SKM-1 treated with dmso at 0.1 percent for 144 hours (cell line): Measurements from ENCODE around the gene BTF3L4.

Source experiments
- DNase-seq: peaks from one replicate; lab custom pipeline; 2025; ENCODE audit not compliant: unreplicated experiment; lab: John Stamatoyannopoulos, UW

Gene BTF3L4

GRCh38 chr1:52122384-52122783, 66.3 kb downstream of the BTF3L4 start:
- DNase-seq, result no peak

- DNase-seq, result no peak
Observed at GRCh38 chr1:52123622-52124021, 67.5 kb downstream of the BTF3L4 start.

GRCh38 chr1:52125736-52126359, 69.8 kb downstream of the BTF3L4 start:
- no peak for DNase-seq

GRCh38 chr1:52127181-52128180, 71.4 kb downstream of the BTF3L4 start:
- DNase-seq, result peak; percentile 31

- peak; percentile 67 for DNase-seq
Observed at GRCh38 chr1:52139817-52140540, 83.9 kb downstream of the BTF3L4 start.
